ENCODE data around the gene BRSK2.

- TF ChIP-seq CTCF (IDR thresholded peaks at IDR 0.05) (no peak), POLR2A (IDR thresholded peaks at IDR 0.05) (no peak)
Observed at GRCh38 chr11:1487091-1487850, 97.5 kb downstream of the BRSK2 start.

All from Peyer's patch (tissue), 4 donors.